ENCODE measurements around the gene EEF1AKMT1.

DNA sequence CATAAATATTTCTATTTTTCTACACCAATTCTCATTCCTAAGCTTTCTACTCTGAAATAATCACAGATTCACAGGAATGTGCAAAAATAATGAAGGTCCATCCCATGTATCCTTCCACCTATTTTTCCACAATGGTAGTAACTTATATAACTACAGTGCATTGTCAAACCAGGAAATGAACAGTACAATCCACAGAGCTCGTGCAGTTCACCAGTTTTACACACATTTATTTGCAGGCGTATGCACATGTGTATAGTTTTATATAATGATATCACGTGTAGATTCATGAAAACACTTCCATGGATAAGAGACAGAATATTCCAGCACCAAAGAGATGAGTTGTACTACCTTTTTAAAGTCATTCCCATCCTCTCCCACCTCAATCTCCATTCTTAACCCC lies 12.9 kb downstream of the EEF1AKMT1 start:
- TF ChIP-seq RAD21 (IDR thresholded peaks at IDR 0.05; ENCODE audit: low read depth) (no peak), YY1 (IDR thresholded peaks at IDR 0.05; ENCODE audit: extremely low read depth, insufficient replicate concordance, low read depth, low read length) (no peak), ZNF274 (IDR thresholded peaks at IDR 0.05; ENCODE audit: low read depth, low read length) (no peak), SRF (IDR thresholded peaks at IDR 0.05; ENCODE audit: low read depth) (no peak), POLR2A (IDR thresholded peaks at IDR 0.05; ENCODE audit: borderline replicate concordance, extremely low read depth, insufficient read depth, insufficient read length) (no peak), POLR2AphosphoS5 (IDR thresholded peaks at IDR 0.05; ENCODE audit: low read depth, low read length) (no peak), EZH2 (IDR thresholded peaks at IDR 0.05) (no peak), ZFX (IDR thresholded peaks at IDR 0.05) (no peak), EZH2phosphoT487 (IDR thresholded peaks at IDR 0.05; ENCODE audit: borderline replicate concordance) (no peak)
- TF ChIP-seq, protein P1, sequence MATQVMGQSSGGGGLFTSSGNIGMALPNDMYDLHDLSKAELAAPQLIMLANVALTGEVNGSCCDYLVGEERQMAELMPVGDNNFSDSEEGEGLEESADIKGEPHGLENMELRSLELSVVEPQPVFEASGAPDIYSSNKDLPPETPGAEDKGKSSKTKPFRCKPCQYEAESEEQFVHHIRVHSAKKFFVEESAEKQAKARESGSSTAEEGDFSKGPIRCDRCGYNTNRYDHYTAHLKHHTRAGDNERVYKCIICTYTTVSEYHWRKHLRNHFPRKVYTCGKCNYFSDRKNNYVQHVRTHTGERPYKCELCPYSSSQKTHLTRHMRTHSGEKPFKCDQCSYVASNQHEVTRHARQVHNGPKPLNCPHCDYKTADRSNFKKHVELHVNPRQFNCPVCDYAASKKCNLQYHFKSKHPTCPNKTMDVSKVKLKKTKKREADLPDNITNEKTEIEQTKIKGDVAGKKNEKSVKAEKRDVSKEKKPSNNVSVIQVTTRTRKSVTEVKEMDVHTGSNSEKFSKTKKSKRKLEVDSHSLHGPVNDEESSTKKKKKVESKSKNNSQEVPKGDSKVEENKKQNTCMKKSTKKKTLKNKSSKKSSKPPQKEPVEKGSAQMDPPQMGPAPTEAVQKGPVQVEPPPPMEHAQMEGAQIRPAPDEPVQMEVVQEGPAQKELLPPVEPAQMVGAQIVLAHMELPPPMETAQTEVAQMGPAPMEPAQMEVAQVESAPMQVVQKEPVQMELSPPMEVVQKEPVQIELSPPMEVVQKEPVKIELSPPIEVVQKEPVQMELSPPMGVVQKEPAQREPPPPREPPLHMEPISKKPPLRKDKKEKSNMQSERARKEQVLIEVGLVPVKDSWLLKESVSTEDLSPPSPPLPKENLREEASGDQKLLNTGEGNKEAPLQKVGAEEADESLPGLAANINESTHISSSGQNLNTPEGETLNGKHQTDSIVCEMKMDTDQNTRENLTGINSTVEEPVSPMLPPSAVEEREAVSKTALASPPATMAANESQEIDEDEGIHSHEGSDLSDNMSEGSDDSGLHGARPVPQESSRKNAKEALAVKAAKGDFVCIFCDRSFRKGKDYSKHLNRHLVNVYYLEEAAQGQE (IDR thresholded peaks at IDR 0.05; ENCODE audit: low read depth) = no peak
- TF ChIP-seq, protein P2, sequence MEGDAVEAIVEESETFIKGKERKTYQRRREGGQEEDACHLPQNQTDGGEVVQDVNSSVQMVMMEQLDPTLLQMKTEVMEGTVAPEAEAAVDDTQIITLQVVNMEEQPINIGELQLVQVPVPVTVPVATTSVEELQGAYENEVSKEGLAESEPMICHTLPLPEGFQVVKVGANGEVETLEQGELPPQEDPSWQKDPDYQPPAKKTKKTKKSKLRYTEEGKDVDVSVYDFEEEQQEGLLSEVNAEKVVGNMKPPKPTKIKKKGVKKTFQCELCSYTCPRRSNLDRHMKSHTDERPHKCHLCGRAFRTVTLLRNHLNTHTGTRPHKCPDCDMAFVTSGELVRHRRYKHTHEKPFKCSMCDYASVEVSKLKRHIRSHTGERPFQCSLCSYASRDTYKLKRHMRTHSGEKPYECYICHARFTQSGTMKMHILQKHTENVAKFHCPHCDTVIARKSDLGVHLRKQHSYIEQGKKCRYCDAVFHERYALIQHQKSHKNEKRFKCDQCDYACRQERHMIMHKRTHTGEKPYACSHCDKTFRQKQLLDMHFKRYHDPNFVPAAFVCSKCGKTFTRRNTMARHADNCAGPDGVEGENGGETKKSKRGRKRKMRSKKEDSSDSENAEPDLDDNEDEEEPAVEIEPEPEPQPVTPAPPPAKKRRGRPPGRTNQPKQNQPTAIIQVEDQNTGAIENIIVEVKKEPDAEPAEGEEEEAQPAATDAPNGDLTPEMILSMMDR (IDR thresholded peaks at IDR 0.05 in 2 of 3, conservative IDR thresholded peaks at IDR 0.05 in 1 of 3; ENCODE audit: borderline replicate concordance in 1 of 3, insufficient read depth in 1 of 3, low read depth in 2 of 3, low read length in 2 of 3) = no peak
